Mesendoderm (in vitro differentiated cells): Measurements from ENCODE around the gene F2RL1.
"Not testable (repeated sequence)": the region's sequence is repeated elsewhere in the genome, so short reads cannot be mapped to it uniquely, and the experiment has no call there.

Source experiments
- DNase-seq: peaks from one replicate; pipeline ENCODE4 v3.0.0; 2013
- H2AK5ac ChIP-seq: 2 replicates; pipeline ENCODE4 v1.6.1; 2013; ENCODE audit warnings: low read length, inconsistent platforms
- H2BK120ac ChIP-seq: 2 replicates; pipeline ENCODE4 v1.6.1; 2013; ENCODE audit warnings: low read depth, mild to moderate bottlenecking, low read length, moderate library complexity, mixed read lengths
- H2BK15ac ChIP-seq: replicated peaks from 2 replicates; pipeline ENCODE4 v1.6.1; 2013; ENCODE audit warnings: low read depth, mild to moderate bottlenecking, moderate library complexity
- H2BK5ac ChIP-seq: 2 replicates; pipeline ENCODE4 v1.6.1; 2013; ENCODE audit warnings: low read length, inconsistent platforms
- H3K18ac ChIP-seq: 2 replicates; pipeline ENCODE4 v1.6.1; 2013; ENCODE audit warnings: mild to moderate bottlenecking, low read length, mixed read lengths
- H3K23ac ChIP-seq: one replicate; pipeline ENCODE4 v1.6.1; 2013; ENCODE audit warnings: low read length
- H3K27ac ChIP-seq: 2 replicates; pipeline ENCODE4 v1.5.1; 2013; ENCODE audit warnings: low read depth, mild to moderate bottlenecking, inconsistent platforms, low read length, moderate library complexity
- H3K27me3 ChIP-seq: 2 replicates; pipeline ENCODE4 v1.6.1; 2013; ENCODE audit warnings: low read length, control low read depth, mild to moderate bottlenecking, inconsistent platforms; ENCODE audit not compliant: insufficient read depth, poor library complexity
- H3K36me3 ChIP-seq: 2 replicates; pipeline ENCODE4 v1.6.1; 2013; ENCODE audit warnings: low read length, inconsistent platforms; ENCODE audit not compliant: control insufficient read depth, insufficient read depth
- H3K4ac ChIP-seq: one replicate; pipeline ENCODE4 v1.6.1; 2013; ENCODE audit warnings: low read depth, mild to moderate bottlenecking, low read length, moderate library complexity
- H3K4me1 ChIP-seq: 2 replicates; pipeline ENCODE4 v1.6.1; 2013; ENCODE audit warnings: low read depth, low read length, inconsistent platforms; ENCODE audit not compliant: control insufficient read depth
- H3K4me2 ChIP-seq: 2 replicates; pipeline ENCODE4 v1.6.1; 2013; ENCODE audit warnings: low read length
- H3K4me3 ChIP-seq: 2 replicates; pipeline ENCODE4 v1.5.1; 2013; ENCODE audit warnings: mild to moderate bottlenecking, low read length
- H3K56ac ChIP-seq: one replicate; pipeline ENCODE4 v1.6.1; 2013; ENCODE audit warnings: low read length
- H3K79me1 ChIP-seq: 2 replicates; pipeline ENCODE4 v1.6.1; 2013; ENCODE audit warnings: low read length, inconsistent platforms
- H3K79me2 ChIP-seq: 2 replicates; pipeline ENCODE4 v1.6.1; 2013; ENCODE audit warnings: mild to moderate bottlenecking, low read length; ENCODE audit not compliant: control insufficient read depth, insufficient read depth
- H3K9ac ChIP-seq: 2 replicates; pipeline ENCODE4 v1.6.1; 2013; ENCODE audit warnings: low read length, inconsistent platforms
- H4K5ac ChIP-seq: one replicate; pipeline ENCODE4 v1.6.1; 2013; ENCODE audit warnings: low read length
- H4K8ac ChIP-seq: one replicate; pipeline ENCODE4 v1.6.1; 2013; ENCODE audit warnings: low read depth, mild to moderate bottlenecking, control low read depth, low read length, moderate library complexity
- WGBS: extraction: QIAGEN DNeasy Blood & Tissue Kit; methylation state at CpG from one replicate; pipeline ENCODE4 v1.1.7; 2013; ENCODE audit warnings: low lambda C conversion rate, missing lambda C conversion rate; ENCODE audit not compliant: insufficient coverage; ENCODE audit errors: extremely low coverage; 5-methylcytosine and 5-hydroxymethylcytosine counted together

F2RL1 gene

DNA sequence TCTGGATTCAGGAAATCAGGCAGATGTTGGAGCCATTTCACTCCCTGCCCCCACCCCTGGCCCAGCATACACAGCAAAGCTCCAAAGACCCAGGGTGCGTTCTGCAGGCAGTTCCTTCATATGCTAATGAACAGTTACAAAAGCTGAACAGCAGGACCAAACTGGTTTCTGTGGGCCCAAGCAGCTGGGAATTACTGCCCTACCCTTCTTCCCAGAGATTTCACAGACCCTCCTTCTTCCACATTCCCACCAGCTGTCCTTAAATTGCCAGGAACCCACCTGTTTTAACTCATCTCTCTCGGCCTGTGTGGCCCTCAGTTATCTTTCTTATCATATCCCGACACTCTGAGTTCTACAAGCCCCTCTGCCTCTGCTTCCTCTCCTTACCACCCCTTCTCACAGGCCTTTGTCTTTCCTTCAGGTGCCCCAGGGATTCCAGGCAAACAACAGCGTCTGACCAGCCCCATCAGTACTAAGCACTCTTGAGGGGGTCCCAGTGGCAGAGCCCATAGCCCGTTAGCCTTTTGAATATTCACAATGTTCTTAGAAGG is 10.6 kb upstream of the F2RL1 start:
- Histone ChIP-seq H3K4me1 (peaks cover 11% of the 10 kb centered on the region), H3K23ac (no peak overlapping the region), H2AK5ac (no peak overlapping the region), H3K4me2 (no peak overlapping the region), H3K79me1 (no peaks in the 10 kb centered on the region), H3K27me3 (no peaks in the 10 kb centered on the region), H2BK15ac (no peak overlapping the region), H4K5ac (no peak overlapping the region), H3K79me2 (no peaks in the 10 kb centered on the region), H3K56ac (peak overlapping the region; percentile 66), H3K27ac (peak overlapping the region; percentile 88), H2BK5ac (peak overlapping the region; percentile 23), H3K4ac (peak overlapping the region; percentile 66), H2BK120ac (no peak overlapping the region), H4K8ac (no peak overlapping the region), H3K18ac (peak overlapping the region; percentile 3), H3K4me3 (no peak overlapping the region), H3K36me3 (no peaks in the 10 kb centered on the region), H3K9ac (peak overlapping the region; percentile 10)
- peak; percentile 94 for DNase-seq
- no CpG with 5 or more reads among the region's 5 CpGs for whole genome bisulfite sequencing

- no peak overlapping the region for H3K4me3 ChIP-seq
- H3K56ac ChIP-seq, result peak overlapping the region; percentile 56
- no peaks in the 10 kb centered on the region for H3K79me1 ChIP-seq
- H3K4ac ChIP-seq, result no peak overlapping the region
- H3K9ac ChIP-seq, result no peak overlapping the region
- WGBS, result no CpG with 5 or more reads among the region's 4 CpGs
- no peak overlapping the region for H2BK5ac ChIP-seq
- H3K4me1 ChIP-seq, result peaks cover 11% of the 10 kb centered on the region
- no peak overlapping the region for H4K8ac ChIP-seq
- no peak overlapping the region for H4K5ac ChIP-seq
- H3K23ac ChIP-seq, result no peak overlapping the region
- peak overlapping the region; percentile 88 for H3K27ac ChIP-seq
- H3K18ac ChIP-seq, result peak overlapping the region; percentile 3
- no peak overlapping the region for H2BK120ac ChIP-seq
- no peaks in the 10 kb centered on the region for H3K27me3 ChIP-seq
- no peak overlapping the region for H2BK15ac ChIP-seq
- H3K79me2 ChIP-seq, result no peaks in the 10 kb centered on the region
- H2AK5ac ChIP-seq, result no peak overlapping the region
- no peaks in the 10 kb centered on the region for H3K36me3 ChIP-seq
- peak; percentile 73 for DNase-seq
- no peak overlapping the region for H3K4me2 ChIP-seq
Observed at GRCh38 chr5:76809141-76809540, 9.7 kb upstream of the F2RL1 start.

DNA sequence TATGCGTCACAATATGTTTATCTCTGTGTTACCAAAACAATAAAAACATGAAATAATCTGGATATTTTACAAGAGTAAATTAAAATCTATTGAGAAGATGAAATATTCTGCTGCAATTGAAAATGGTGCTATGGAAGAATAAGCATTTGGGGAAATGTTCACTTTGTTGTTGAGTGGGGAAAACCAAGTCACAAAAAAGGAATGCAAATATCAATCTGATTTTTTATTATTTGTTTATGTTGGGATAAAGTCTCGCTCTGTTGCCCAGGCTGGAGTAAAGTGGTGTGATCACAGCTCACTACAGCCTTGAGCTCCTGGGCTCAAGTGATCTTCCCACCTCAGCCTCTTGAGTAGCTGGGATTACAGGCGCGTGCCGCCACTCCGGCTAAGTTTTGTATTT is 8.6 kb upstream of the F2RL1 start:
- Histone ChIP-seq H3K23ac (no peak overlapping the region), H3K4me1 (peaks cover 11% of the 10 kb centered on the region), H4K8ac (no peak overlapping the region), H2AK5ac (no peak overlapping the region), H3K4ac (no peak overlapping the region), H4K5ac (no peak overlapping the region), H3K4me2 (no peak overlapping the region), H2BK15ac (no peak overlapping the region), H3K9ac (no peak overlapping the region), H3K4me3 (no peak overlapping the region), H3K36me3 (no peaks in the 10 kb centered on the region), H3K18ac (no peak overlapping the region), H3K79me2 (no peaks in the 10 kb centered on the region), H3K27me3 (no peaks in the 10 kb centered on the region), H3K56ac (no peak overlapping the region), H3K27ac (no peak overlapping the region), H2BK120ac (no peak overlapping the region), H2BK5ac (no peak overlapping the region), H3K79me1 (no peaks in the 10 kb centered on the region)
- DNase-seq, result no peak
- WGBS, result no CpG with 5 or more reads among the region's 6 CpGs

DNA sequence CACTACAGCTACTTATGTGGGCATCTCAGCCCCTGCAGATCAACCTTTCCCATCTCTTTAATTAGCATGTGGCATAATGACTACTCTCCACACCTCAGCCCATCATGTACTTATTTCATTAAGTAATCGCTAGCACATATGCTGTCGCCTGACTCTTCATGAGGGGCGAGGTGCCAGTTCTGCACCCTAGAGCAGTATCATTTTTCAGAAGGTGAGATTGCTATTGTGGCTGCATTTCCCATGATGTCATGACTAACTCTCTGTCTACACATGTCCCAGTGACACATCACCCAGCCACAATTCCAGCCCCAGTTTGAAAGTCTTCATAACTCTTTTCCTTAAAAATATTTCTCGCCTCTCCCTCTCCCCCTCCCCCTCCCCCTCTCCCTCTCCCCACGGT is 7.6 kb upstream of the F2RL1 start:
- H3K4me2 ChIP-seq, result no peak overlapping the region
- no peak overlapping the region for H2BK15ac ChIP-seq
- no peak overlapping the region for H2AK5ac ChIP-seq
- H3K4me3 ChIP-seq, result no peak overlapping the region
- H2BK120ac ChIP-seq, result no peak overlapping the region
- H3K79me2 ChIP-seq, result no peaks in the 10 kb centered on the region
- H3K4ac ChIP-seq, result no peak overlapping the region
- no peak for DNase-seq
- no peak overlapping the region for H4K5ac ChIP-seq
- no peak overlapping the region for H3K18ac ChIP-seq
- WGBS, result no CpG with 5 or more reads among the region's 5 CpGs
- no peak overlapping the region for H4K8ac ChIP-seq
- H3K79me1 ChIP-seq, result no peaks in the 10 kb centered on the region
- no peaks in the 10 kb centered on the region for H3K27me3 ChIP-seq
- H2BK5ac ChIP-seq, result no peak overlapping the region
- no peak overlapping the region for H3K56ac ChIP-seq
- no peak overlapping the region for H3K27ac ChIP-seq
- peaks cover 11% of the 10 kb centered on the region for H3K4me1 ChIP-seq
- no peaks in the 10 kb centered on the region for H3K36me3 ChIP-seq
- no peak overlapping the region for H3K9ac ChIP-seq
- H3K23ac ChIP-seq, result no peak overlapping the region

DNA sequence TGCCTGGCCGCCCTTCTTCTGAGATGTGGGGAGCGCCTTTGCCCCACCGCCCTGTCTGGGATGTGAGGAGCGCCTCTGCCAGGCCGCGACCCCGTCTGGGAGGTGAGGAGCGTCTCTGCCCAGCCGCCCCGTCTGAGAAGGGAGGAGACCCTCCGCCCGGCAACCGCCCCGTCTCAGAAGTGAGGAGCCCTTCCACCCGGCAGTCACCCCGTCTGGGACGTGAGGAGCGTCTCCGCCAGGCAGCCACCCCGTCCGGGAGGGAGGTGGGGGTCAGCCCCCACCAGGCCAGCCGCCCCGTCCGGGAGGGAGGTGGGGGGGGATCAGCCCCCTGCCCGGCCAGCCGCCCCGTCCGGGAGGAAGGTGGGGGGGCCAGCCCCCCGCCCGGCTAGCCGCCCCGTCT is 6.6 kb upstream of the F2RL1 start:
- not testable (repeated sequence) for H2AK5ac ChIP-seq, H3K4ac ChIP-seq, H3K79me1 ChIP-seq, H2BK15ac ChIP-seq, H3K18ac ChIP-seq, H3K36me3 ChIP-seq, H3K27me3 ChIP-seq, H4K8ac ChIP-seq, H3K56ac ChIP-seq, DNase-seq, H4K5ac ChIP-seq, H3K23ac ChIP-seq, H2BK120ac ChIP-seq, H3K9ac ChIP-seq, H3K4me3 ChIP-seq, H2BK5ac ChIP-seq, H3K4me2 ChIP-seq, H3K27ac ChIP-seq, H3K79me2 ChIP-seq
- H3K4me1 ChIP-seq, result peaks cover 11% of the 10 kb centered on the region
- WGBS, result no CpG with 5 or more reads among the region's 32 CpGs

DNA sequence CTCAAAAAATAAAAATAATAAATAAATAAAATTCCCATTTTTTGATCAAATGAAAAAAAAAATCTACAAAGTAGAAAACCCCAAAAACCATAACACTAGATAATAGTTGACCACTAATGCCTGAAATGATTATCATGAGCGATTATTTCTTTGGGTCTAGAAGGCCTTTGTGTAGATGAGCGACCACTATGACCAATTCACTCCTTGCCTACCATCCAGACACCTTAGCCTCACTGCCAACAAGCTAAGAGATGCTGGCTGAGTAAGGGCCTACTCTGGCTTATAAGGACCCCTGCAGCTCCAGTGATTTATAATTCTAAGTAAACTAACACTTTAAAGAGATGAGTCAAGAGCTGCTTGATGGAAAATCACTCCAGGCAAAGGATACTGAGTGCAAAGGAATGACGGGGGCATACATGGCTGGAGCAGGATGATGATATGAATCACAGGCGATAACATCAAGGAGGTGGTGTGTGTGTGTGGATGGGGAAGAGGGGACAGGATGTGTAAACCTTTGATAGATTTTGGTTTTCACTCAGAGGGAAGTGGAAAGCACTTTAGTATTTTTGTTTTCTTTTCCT is 4.8 kb upstream of the F2RL1 start:
- H4K5ac ChIP-seq, result no peak overlapping the region
- no peak overlapping the region for H3K27ac ChIP-seq
- H3K79me1 ChIP-seq, result no peaks in the 10 kb centered on the region
- H2BK5ac ChIP-seq, result no peak overlapping the region
- H3K4me2 ChIP-seq, result no peak overlapping the region
- no peak overlapping the region for H3K4ac ChIP-seq
- no peaks in the 10 kb centered on the region for H3K27me3 ChIP-seq
- H3K9ac ChIP-seq, result no peak overlapping the region
- no peak overlapping the region for H3K4me3 ChIP-seq
- no peak overlapping the region for H2AK5ac ChIP-seq
- H3K36me3 ChIP-seq, result no peaks in the 10 kb centered on the region
- no peak overlapping the region for H2BK15ac ChIP-seq
- no peak overlapping the region for H3K23ac ChIP-seq
- DNase-seq, result peak; percentile 52
- H3K79me2 ChIP-seq, result no peaks in the 10 kb centered on the region
- H3K56ac ChIP-seq, result no peak overlapping the region
- no peak overlapping the region for H3K18ac ChIP-seq
- no CpG with 5 or more reads among the region's 4 CpGs for WGBS
- peaks cover 2% of the 10 kb centered on the region for H3K4me1 ChIP-seq
- no peak overlapping the region for H4K8ac ChIP-seq
- no peak overlapping the region for H2BK120ac ChIP-seq
